Endothelial cell of umbilical vein (primary cell): ENCODE data around the gene ZNF22.

Experiments used
- EZH2 ChIP-seq: IDR thresholded peaks from 2 replicates; pipeline ENCODE4 v1.6.1; 2012; ENCODE audit warnings: borderline replicate concordance, low read depth, mild to moderate bottlenecking, moderate library complexity, low read length, inconsistent platforms; ENCODE audit not compliant: severe bottlenecking
- POLR2A ChIP-seq: IDR thresholded peaks from 2 replicates; pipeline ENCODE4 v1.6.1; 2012; ENCODE audit warnings: low read depth, mild to moderate bottlenecking, control low read depth, low read length
- TF ChIP-seq, protein P1 (sequence below), 2 donors: IDR thresholded peaks; 1 replicate in 1 of 2; 2 replicates in 1 of 2; pipeline ENCODE4 v1.5.1; 2011; ENCODE audit warnings: low read length in 2 of 2, mild to moderate bottlenecking in 2 of 2, moderate library complexity in 2 of 2, control low read depth in 1 of 2, inconsistent platforms in 1 of 2, low read depth in 1 of 2; ENCODE audit not compliant: insufficient read depth in 1 of 2; ENCODE audit errors: extremely low read depth in 1 of 2

DNA sequence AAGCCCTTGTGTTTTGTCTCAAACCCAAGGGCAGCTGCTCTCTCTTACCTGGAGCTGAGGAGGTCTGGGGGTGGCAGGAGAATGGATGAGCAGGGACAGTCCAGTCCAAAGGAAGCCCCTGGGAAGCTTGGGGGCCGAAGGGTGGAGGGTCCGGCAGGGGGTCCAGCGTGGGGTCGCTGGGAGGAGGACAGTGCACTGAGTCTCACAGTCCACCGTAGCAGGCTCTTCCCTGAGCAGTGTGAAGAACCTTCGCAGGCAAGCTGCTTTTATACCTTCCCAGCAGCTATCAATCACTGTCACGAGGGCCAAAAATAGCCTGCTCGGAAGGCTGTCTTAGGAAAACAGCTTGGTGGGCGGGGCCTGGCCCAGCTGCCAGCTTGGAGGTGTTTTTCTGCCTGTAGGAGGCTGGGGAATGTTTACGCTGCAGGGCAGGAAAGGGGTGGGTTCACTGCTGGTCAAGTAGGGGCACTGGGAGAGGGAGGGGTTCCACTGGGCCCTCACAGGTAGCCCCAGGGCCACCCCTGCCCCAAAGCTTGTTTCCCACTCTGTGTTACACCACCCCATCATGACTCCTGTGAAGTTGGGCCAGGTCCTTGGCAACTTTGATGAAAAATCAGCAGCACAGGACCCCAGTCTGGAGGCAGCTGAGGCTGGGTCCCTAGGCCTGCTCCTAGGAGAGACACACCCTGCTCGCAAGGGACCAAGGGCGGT, 22.0 kb upstream of the ZNF22 start, which contains the start of gene DEPP1:
- TF ChIP-seq, protein P1, sequence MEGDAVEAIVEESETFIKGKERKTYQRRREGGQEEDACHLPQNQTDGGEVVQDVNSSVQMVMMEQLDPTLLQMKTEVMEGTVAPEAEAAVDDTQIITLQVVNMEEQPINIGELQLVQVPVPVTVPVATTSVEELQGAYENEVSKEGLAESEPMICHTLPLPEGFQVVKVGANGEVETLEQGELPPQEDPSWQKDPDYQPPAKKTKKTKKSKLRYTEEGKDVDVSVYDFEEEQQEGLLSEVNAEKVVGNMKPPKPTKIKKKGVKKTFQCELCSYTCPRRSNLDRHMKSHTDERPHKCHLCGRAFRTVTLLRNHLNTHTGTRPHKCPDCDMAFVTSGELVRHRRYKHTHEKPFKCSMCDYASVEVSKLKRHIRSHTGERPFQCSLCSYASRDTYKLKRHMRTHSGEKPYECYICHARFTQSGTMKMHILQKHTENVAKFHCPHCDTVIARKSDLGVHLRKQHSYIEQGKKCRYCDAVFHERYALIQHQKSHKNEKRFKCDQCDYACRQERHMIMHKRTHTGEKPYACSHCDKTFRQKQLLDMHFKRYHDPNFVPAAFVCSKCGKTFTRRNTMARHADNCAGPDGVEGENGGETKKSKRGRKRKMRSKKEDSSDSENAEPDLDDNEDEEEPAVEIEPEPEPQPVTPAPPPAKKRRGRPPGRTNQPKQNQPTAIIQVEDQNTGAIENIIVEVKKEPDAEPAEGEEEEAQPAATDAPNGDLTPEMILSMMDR (IDR thresholded peaks at IDR 0.05; ENCODE audit: extremely low read depth in 1 of 2, insufficient read depth in 1 of 2, low read depth in 1 of 2, low read length in 2 of 2): peak in 1 of 2 donors; percentile 17
- TF ChIP-seq POLR2A (peak; percentile 98), EZH2 (no peak)
